ENCODE measurements around the gene HBEGF. TPM values are rescaled to one million over a fixed set of nuclear protein-coding genes. Genes with fewer than 3 reads are reported as not detected.

HBEGF gene
- total RNA-seq, 2 experiments from 2014 or later = 21.5 to 23.5 TPM

Other genes with a start within 250 kb of the HBEGF start
- 10 to 100 TPM; 12.0 to 12.3 TPM for gene PURA, start 232.5 kb downstream of the HBEGF start, total RNA-seq
- gene IGIP, start 220.7 kb downstream of the HBEGF start, total RNA-seq = 1 to 10 TPM; 2.2 to 2.3 TPM
- 10 to 100 TPM; 25.2 to 26.5 TPM for gene CYSTM1, start 171.4 kb downstream of the HBEGF start, total RNA-seq
- gene PFDN1, start 43.5 kb downstream of the HBEGF start, total RNA-seq = 10 to 100 TPM; 50.1 to 54.6 TPM
- gene SLC4A9, start 13.6 kb upstream of the HBEGF start, total RNA-seq = under 1 TPM in 1 of 2 experiments, not detected in 1; 0.26 TPM
- gene ANKHD1, start 55.2 kb upstream of the HBEGF start, total RNA-seq = 100 to 1,000 TPM; 102 to 105 TPM
- 10 to 100 TPM; 15.7 to 16.6 TPM for gene EIF4EBP3, start 201.1 kb upstream of the HBEGF start, total RNA-seq
- gene SRA1, start 210.9 kb upstream of the HBEGF start, total RNA-seq = 10 to 100 TPM; 46.0 to 46.7 TPM
- gene APBB3, start 218.0 kb upstream of the HBEGF start, total RNA-seq = 10 to 100 TPM; 16.3 to 16.8 TPM
- gene SLC35A4, start 218.2 kb upstream of the HBEGF start, total RNA-seq = 10 to 100 TPM; 68.7 to 69.7 TPM

All from activated CD4-positive, alpha-beta memory T cell treated with anti-CD3 and anti-CD28 coated beads for 36 hours (primary cell).